Omental fat pad (tissue), 4 donors: Measurements from ENCODE around the gene LYPD6. TPM values are rescaled to one million over a fixed set of nuclear protein-coding genes. Genes with fewer than 3 reads are reported as not detected.
A peak's percentile ranks its signal among the peaks of the same experiment; 100 is the strongest.
"Not testable (repeated sequence)": the region's sequence is repeated elsewhere in the genome, so short reads cannot be mapped to it uniquely, and the experiment has no call there.

ENCODE experiments used
- ATAC-seq: fragments of 150-250 bp; one replicate; pipeline ENCODE4 v1.9.1; 2016; ENCODE audit warnings: mild to moderate bottlenecking, moderate library complexity; ENCODE audit not compliant: low FRiP score
- DNase-seq: peaks from one replicate; pipeline ENCODE4 v3.0.0-alpha.2; 2019; ENCODE audit warnings: low spot score
- total RNA-seq, 4 donors: library from RNA; depleted of rRNA; stranded (reverse); fragments of >200 nt; gene quantifications; one replicate each; pipeline ENCODE4 v1.1.0, GENCODE V29; 2016
- TF ChIP-seq, protein P1 (sequence below), 3 donors: fragments of 450-650 bp; IDR thresholded peaks; one replicate each; pipeline ENCODE4 v1.5.1; 2016 to 2017; ENCODE audit warnings: antibody characterized with exemption in 3 of 3, mild to moderate bottlenecking in 3 of 3, moderate library complexity in 2 of 3

LYPD6 gene
- total RNA-seq, 4 donors from 2014 or later, result 1.2 to 13.9 (median 2.0) TPM

- TF ChIP-seq, protein P1, sequence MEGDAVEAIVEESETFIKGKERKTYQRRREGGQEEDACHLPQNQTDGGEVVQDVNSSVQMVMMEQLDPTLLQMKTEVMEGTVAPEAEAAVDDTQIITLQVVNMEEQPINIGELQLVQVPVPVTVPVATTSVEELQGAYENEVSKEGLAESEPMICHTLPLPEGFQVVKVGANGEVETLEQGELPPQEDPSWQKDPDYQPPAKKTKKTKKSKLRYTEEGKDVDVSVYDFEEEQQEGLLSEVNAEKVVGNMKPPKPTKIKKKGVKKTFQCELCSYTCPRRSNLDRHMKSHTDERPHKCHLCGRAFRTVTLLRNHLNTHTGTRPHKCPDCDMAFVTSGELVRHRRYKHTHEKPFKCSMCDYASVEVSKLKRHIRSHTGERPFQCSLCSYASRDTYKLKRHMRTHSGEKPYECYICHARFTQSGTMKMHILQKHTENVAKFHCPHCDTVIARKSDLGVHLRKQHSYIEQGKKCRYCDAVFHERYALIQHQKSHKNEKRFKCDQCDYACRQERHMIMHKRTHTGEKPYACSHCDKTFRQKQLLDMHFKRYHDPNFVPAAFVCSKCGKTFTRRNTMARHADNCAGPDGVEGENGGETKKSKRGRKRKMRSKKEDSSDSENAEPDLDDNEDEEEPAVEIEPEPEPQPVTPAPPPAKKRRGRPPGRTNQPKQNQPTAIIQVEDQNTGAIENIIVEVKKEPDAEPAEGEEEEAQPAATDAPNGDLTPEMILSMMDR (IDR thresholded peaks at IDR 0.05), result no peak
- ATAC-seq (peak; percentile 35), DNase-seq (no peak)
These were observed 159.1 kb downstream of the LYPD6 start for GRCh38 chr2:149489452-149489851.

DNA sequence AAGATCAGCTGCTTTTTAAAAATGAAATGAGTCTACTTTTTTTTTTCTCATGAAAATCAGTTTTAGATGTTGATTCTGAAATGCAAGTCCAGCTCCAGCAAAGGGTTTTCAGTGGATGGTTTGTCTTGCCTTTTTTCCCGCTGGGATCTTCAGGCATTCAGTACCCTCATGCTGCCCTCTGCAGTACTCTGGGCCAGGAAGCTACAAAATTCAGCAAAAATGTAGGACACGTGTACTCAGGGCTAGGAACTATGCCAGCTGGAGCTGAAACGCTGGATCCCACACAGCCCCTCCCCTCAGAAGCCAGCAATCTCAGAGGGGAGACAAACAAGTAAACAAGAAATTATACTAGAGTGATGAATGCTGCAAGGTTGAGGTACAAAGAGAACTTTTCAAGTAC is 159.9 kb downstream of the LYPD6 start:
- TF ChIP-seq, protein P1 (IDR thresholded peaks at IDR 0.05), result no peak
- ATAC-seq (peak; percentile 51), DNase-seq (no peak)

DNA sequence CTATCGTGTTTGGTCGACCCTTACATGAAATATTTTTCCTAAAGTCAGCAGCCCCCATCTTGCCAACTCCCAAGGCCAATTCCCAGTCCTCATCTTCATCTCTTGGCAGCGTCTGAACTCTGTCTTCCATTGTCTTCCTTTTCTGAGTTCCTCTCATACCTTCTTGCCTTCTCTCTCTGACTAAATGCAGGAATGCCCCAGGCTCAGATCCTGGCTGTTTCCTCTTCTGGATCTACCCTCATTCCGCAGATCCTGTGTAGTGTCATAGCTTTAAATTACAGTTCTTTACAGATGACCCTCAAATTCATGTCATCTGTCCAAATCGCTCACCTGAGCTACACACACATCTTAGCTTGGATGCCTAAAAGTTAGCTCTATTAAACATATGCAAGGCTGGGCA is 162.5 kb downstream of the LYPD6 start:
- TF ChIP-seq, protein P1 (IDR thresholded peaks at IDR 0.05), result no peak
- DNase-seq (no peak), ATAC-seq (no peak)

DNA sequence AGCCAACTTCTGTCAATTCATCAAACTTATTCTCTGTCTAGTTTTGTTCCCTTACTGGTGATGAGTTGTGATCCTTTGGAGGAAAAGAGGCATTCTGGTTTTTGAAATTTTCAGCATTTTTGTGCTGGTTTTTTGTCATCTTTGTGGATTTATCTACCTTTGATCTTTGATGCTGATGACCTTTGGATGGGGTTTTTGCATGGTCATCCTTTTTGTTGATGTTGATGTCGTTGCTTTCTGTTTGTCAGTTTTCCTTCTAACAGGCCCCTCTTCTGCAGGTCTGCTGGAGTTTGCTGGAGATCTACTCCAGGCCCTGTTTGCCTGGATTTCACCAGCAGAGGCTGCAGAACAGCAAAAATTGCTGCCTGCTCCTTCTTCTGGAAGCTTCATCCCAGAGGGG is 168.8 kb downstream of the LYPD6 start:
- DNase-seq, ATAC-seq: not testable (repeated sequence)

DNA sequence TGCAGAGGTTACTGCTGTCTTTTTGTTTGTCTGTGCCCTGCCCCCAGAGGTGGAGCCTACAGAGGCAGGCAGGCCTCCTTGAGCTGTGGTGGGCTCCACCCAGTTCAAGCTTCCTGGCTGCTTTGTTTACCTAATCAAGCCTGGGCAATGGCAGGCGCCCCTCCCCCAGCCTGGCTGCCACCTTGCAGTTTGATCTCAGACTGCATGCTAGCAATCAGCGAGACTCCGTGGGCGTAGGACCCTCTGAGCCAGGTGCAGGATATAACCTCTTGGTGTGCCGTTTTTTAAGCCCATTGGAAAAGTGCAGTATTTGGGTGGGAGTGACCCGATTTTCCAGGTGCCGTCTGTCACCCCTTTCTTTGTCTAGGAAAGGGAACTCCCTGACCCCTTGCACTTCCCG is 176.4 kb downstream of the LYPD6 start:
- DNase-seq, ATAC-seq: not testable (repeated sequence)

GRCh38 chr2:149507974-149508373 is 177.6 kb downstream of the LYPD6 start:
- no peak for ATAC-seq
- TF ChIP-seq, protein P1 (IDR thresholded peaks at IDR 0.05), result no peak

DNA sequence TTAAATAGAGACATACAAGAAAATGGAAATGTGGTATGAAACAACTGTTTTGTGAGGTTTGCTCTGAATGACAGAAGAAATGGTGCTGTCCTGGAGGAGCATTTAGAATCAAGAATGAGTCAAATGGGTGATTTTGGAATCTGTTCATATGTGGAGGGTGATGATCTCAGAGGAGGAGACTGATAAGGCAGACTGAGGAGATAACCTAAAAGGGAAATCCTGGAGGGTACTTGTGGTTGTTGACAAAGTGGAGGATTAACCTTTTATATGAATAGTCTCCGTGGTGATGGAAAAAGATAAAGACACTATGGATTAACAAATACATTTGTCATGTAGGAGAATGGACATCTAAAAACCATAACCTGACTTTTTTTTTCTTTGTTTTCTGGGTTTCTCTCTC is 183.1 kb downstream of the LYPD6 start:
- TF ChIP-seq, protein P1 (IDR thresholded peaks at IDR 0.05), result no peak
- no peak for DNase-seq
- ATAC-seq, result no peak

More at GRCh38 chr2:149507974-149508373, 177.6 kb downstream of the LYPD6 start:
- DNase-seq, result no peak
